Neural progenitor cell (in vitro differentiated cells): ENCODE data around the gene ZNF142.

ENCODE experiments used
- EZH2 ChIP-seq: fragments of 200-600 bp; sonication (generic); IDR thresholded peaks from 2 replicates; pipeline ENCODE4 v1.6.1; 2017; ENCODE audit warnings: antibody characterized with exemption, mild to moderate bottlenecking, moderate library complexity
- EZH2phosphoT487 ChIP-seq: fragments of 200-600 bp; sonication (generic); IDR thresholded peaks from 2 replicates; pipeline ENCODE4 v1.6.1; 2017; ENCODE audit warnings: antibody characterized with exemption
- TF ChIP-seq, protein P1 (sequence below): fragments of 200-600 bp; sonication (generic); IDR thresholded peaks from 2 replicates; pipeline ENCODE4 v1.5.1; 2017; ENCODE audit warnings: antibody characterized with exemption, mild to moderate bottlenecking

DNA sequence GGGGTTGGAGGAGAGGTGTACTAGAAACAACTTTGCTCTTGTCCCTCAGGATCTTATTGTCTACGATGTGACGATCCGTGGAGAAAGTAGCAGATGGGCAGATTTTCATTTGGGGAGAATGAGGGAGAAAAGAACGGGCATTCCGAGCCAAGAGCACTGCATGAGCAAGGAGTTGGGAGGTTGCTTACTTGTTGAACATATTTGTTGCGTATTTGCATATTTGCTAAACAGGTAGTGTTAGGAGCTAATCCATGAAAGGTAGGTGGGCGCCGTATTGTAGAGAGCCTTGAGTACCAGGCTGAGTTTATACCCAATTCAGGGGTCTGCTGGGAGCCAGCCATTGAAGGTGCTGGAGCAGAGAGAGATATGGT, 550 bp upstream of the ZNF142 start:
- TF ChIP-seq, protein P1, sequence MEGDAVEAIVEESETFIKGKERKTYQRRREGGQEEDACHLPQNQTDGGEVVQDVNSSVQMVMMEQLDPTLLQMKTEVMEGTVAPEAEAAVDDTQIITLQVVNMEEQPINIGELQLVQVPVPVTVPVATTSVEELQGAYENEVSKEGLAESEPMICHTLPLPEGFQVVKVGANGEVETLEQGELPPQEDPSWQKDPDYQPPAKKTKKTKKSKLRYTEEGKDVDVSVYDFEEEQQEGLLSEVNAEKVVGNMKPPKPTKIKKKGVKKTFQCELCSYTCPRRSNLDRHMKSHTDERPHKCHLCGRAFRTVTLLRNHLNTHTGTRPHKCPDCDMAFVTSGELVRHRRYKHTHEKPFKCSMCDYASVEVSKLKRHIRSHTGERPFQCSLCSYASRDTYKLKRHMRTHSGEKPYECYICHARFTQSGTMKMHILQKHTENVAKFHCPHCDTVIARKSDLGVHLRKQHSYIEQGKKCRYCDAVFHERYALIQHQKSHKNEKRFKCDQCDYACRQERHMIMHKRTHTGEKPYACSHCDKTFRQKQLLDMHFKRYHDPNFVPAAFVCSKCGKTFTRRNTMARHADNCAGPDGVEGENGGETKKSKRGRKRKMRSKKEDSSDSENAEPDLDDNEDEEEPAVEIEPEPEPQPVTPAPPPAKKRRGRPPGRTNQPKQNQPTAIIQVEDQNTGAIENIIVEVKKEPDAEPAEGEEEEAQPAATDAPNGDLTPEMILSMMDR: no peak
- TF ChIP-seq EZH2 (no peak), EZH2phosphoT487 (no peak)
